ENCODE results near the gene NAALADL1.
"Not testable (repeated sequence)": the region's sequence is repeated elsewhere in the genome, so short reads cannot be mapped to it uniquely, and the experiment has no call there.

Gene NAALADL1

DNA sequence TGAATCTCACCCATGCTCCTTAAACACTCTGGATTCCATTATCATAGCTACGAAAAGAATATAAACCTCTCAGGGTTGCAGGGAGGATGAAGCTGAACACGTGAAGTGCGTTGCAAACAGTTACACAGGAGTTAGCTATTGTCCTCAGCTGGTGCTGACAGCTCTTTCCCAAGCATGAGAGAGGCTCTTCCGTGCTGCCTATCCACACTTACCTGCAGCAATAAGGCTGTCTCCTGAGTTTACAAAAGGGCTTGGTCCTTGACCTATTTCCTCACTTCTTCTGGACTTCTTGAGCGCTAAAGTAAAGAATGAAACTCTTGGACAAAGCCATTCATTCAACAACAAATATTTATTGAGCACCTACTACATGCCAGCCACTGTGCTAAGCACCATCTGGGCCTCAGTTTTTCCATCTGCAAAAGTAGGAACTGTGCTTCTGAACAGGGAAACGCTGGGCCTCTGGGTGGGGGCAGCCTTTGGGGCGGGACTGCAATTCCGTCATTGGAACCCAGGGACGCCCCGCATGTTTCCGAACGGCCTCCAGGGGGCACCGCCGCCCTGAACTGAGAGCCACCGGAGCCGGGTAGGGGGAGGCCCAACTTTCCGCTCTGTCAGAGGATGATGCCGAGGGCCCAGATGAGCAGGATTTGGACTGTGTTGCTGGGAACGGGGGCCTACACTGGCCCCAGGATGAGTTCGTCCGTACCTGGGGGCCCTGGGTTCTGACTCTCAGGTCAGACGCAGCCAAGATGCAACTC lies 45.0 kb downstream of the NAALADL1 start:
- DNase-seq = peak; percentile 95

DNA sequence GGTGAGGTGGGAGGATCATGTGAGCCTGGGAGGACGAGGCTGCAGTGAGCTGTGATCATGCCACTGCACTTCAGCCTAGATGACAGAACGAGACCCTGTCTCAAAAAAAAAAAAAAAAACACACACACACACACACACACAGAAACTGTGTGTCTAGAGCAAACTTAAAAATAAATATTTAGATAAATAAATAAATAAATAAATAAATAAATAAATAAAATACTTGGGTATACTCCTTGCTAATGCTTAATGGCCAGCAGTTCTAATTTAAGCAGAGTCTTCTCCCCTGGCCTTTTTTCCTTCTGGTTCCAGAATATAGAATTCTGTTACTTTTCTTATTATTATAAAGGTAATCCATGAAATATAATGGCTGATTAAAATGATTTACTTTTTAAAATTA lies 49.5 kb downstream of the NAALADL1 start:
- DNase-seq = no peak

DNA sequence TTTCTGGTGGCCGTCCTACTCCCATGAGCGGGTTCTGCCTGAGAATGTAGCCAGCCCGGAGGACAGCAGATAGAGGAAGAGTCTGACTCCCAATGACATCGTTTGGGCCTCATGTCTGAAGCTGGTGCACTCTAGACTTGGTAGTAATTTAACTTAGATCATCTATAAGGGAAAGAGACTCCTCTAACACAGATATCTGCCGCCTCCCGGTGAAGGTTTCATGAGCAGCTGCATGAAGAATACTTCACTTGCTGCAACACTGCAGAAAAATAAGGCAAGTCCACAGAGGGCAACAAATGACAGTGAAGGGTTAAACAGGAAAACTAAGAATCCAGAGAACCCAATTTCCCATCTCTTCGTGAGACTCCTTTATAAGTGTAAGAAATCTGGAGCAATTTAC lies 50.3 kb downstream of the NAALADL1 start:
- DNase-seq = no peak

DNA sequence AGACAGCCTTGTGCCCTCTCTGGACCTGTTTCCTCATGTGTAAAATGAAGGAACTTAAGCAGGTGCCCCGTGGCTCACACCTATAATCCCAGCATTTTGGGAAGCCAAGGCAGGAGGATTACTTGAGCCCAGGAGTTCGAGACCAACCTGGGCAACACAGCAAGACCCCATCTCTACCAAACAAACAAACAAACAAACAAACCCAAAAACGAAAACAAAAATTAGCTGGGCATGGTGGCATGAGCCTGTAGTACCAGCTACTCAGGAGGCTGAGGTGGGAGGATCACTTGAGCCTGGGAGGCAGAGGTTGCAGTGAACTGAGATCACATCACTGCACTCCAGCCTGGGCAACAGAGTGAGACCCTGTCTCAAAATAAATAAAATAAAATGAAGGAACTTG lies 54.4 kb downstream of the NAALADL1 start:
- DNase-seq = not testable (repeated sequence)

DNA sequence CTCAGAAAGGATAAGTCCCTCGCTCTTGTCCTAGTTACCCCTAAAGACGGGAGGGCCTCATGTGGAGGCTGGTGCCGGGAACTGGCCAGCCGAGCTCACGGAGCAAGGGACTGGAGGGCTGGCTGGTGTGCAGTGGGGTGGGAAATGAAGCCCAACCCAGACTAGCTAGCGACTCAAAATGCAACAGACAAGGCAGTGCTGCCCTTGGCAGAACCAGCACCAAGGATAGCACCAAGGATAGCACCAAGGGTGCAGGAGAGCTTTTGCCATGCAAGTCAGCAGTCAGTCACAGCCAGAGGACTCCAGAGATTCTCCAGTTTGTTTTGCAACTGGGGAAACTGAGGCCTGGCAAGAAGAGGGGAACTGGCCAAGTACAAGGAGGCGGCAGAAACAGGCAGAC lies 55.1 kb downstream of the NAALADL1 start:
- no peak for DNase-seq

DNA sequence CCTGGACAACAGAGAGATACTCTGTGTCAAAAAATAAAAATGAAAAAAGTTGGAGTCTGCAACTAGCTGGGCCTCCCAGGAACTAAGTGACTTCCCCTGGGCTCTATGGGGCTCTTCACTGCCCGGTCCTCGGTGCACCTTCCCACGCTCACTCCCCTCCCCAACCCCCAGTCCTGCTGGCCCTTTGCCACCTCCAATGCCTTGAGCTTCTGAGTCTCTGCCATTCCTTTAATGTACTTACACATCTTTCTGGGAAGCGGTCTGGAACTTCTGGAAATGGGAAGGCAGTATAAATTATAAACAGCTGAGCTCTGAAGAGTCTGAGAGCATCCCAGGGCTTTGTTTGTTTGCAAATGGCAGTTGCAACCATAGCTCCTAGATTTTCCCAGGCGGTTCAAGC lies 55.6 kb downstream of the NAALADL1 start:
- no peak for DNase-seq

DNA sequence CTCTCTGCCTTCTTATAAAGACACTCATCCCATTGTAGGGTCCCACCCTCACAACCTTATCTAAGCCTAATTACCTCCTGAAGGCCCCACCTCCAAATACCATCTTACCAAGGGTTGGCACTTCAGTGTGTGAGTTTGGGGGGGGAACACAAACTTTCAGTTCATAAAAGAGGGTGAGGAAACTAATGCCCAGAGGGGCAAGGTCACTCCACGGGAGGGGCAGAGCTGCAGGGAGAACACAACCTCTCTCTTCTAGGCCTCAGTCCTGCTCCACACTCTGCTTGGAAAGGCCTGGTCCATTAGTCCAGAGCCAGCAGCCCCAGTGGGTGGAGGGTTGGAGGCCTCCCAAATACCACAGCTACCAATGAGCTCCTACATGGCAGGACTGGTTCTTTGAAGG lies 58.9 kb downstream of the NAALADL1 start:
- no peak for DNase-seq

DNA sequence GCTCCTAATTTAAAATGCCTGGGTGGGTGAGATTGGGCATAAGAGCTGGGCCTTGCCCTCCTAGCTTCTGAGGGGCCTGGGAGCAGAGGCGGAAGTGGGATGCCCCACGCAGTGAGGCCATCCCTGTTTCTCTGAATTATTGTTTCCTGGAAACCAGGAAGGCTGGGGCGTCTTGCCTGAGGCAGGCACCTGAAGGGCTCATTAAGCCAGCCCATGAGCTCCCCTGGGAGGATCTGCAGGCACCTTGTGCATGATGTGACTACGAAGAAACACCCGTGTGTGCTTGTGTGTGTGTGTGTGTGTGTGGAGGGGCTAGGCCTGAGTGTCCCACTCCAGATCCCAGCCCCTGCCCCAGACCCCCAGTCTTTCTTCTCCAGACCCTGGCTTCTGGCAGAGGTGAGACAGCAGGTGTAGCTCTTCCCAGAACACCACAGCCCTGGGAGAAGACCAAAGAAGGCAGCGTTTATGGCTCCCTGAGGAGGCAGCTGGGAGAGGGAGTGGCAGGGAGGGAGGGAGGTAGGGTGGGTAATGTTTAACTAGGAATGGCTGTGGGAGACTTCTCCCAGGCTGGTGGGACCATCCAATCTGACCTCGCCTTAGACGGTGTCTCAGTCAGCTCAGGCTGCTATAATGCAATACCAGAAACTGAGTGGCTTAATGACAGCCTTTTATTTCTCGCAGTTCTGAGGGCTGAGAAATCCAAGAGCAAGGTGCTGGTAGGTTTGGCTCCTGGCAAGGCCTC lies 59.5 kb downstream of the NAALADL1 start:
- no peak for DNase-seq

DNA sequence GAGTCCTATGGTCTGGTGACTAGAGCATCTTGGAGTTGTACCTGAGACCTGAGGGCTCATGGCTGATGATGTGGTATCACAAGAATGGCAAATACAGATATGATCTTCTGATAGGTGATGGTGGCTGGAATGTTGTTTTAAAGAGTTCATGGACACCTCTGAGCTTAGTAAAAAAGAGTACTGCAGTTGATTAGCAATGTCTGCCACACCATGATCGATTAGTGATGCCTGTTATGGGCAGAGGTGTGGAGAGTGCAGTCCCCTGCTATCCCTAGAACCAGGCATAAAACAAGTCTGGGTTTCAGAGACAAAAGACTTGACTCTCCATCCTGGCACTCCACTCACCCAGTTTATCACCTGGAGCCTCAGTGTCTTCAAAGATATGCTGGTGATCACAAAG lies 60.2 kb downstream of the NAALADL1 start:
- DNase-seq = no peak

DNA sequence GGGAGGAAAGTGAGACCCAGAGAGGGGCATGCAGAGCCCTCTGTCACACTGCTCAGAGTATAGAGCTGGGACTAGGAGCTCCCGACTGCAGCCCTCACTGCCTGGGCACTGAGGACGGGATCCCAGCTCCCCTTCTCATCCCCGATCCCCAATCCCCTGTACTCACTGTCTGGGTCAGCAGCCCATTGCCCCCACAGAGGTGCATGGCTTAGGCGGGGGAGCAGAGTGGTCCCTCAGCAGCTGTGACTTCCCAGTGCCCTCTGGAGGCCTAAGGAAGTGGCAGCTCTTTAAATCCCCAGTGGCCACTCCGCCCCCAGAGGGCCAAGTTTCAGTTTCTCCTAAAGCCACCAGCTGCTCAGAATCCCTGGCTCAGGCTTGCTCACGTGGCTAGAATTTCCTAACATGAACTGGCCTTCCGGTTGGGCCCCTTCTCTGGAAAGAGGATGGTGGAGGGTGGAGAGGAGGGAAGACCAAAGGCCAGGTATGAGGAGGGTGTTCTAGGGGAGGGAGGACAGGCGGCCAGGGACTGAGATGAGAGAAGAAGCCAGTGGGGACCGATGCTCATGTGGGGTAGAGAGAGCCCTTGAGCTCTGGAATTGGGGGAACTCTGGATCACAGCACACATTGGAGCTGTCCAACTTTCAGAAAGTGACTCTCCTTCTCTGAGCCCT lies 61.5 kb downstream of the NAALADL1 start, which contains the start of gene BATF2:
Gene BATF2 (minus strand): TSS at position 262 of the 671 bp plus-strand sequence. CDS start 57 bp downstream, at position 205.
- DNase-seq = peak; percentile 66

DNA sequence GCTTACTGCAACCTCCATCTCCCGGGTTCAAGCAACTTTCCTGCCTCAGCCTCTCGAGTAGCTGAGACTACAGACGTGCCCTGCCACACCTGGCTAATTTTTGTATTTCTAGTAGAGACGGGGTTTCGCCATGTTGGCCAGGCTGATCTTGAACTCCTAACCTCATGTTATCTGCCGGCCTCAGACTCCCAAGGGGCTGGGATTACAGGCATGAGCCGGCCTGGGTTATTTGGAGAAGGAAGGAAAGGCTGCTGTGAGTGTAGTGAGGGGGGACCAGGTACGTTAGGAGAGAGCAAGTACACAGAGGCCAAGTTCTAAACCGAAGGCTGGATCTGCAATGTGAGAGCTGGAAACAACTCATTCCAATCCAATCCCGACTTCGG lies 62.0 kb downstream of the NAALADL1 start:
- DNase-seq = no peak

Measured in right hindlimb (tissue), 1 donor.